ENCODE results near the gene ARSI. TPM values are rescaled to one million over a fixed set of nuclear protein-coding genes. Genes with fewer than 3 reads are reported as not detected.

Gene ARSI
- total RNA-seq, 1 donor from 2014 or later: 3.5 TPM

GRCh38 chr5:150278916-150279315 lies 23.8 kb downstream of the ARSI start:
- Histone ChIP-seq H3K27ac (no peak overlapping the region), H3K4me3 (no peak overlapping the region), H3K36me3 (no peaks in the 10 kb centered on the region), H3K27me3 (ENCODE audit: low read depth) (peaks cover 4% of the 10 kb centered on the region), H3K4me1 (no peaks in the 10 kb centered on the region), H3K9me3 (no peaks in the 10 kb centered on the region)
- no peak for TF ChIP-seq CTCF (IDR thresholded peaks at IDR 0.05)
- no peak for ATAC-seq
- no peak for DNase-seq
- intact Hi-C loops (cut with DNase I): no loop called here

DNA sequence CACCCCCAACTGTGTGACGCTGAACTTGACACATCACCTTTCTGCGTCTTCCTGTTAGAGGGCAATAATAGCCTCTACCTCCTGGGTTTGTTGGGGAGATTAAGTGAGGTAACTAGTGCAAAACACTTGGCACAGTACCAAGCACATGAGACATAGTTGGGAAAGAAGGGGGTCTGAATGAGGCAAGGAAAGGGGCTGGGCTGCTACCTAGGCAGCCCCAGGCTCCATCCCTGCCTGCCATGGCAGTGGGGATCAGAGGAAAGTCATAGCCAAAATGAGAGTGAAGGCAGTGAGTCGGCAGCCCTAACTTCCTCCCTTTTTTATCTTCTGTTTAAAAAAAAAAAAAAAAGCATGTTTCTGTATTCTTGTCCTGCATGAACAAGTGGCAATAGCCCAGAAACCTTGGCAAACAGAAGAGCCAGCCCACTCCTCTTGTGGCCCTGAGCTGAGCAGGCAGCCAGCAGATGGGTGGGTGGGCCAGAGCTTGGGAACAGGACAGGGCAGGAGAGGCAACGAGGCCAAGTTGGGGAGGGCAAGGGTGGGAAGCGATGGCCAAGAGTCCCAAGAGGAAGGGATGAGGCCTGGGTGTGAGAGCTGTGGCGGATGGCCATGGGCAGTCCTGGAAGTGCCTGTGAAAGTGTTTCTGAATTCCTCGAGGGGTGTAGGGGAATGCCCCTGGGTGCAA lies 24.5 kb downstream of the ARSI start:
- ATAC-seq: no peak
- Histone ChIP-seq H3K36me3 (no peaks in the 10 kb centered on the region), H3K4me1 (no peaks in the 10 kb centered on the region), H3K4me3 (no peak overlapping the region), H3K9me3 (no peaks in the 10 kb centered on the region), H3K27ac (no peak overlapping the region), H3K27me3 (ENCODE audit: low read depth) (peaks cover 4% of the 10 kb centered on the region)
- intact Hi-C loops (cut with DNase I): no loop called here
- DNase-seq: no peak
- TF ChIP-seq CTCF (IDR thresholded peaks at IDR 0.05): no peak

- ATAC-seq: no peak
- H3K36me3 ChIP-seq: no peaks in the 10 kb centered on the region
- intact Hi-C loops (cut with DNase I): no loop called here
- peaks cover 4% of the 10 kb centered on the region for H3K27me3 ChIP-seq (ENCODE audit: low read depth)
- TF ChIP-seq CTCF (IDR thresholded peaks at IDR 0.05): no peak
- no peak overlapping the region for H3K27ac ChIP-seq
- no peaks in the 10 kb centered on the region for H3K9me3 ChIP-seq
- H3K4me3 ChIP-seq: no peak overlapping the region
- no peak for DNase-seq
- H3K4me1 ChIP-seq: no peaks in the 10 kb centered on the region
These were observed 25.7 kb downstream of the ARSI start for GRCh38 chr5:150277043-150277442.

- no peak for DNase-seq
- Histone ChIP-seq H3K27me3 (ENCODE audit: low read depth) (peaks cover 4% of the 10 kb centered on the region), H3K4me3 (no peak overlapping the region), H3K4me1 (no peaks in the 10 kb centered on the region), H3K9me3 (no peaks in the 10 kb centered on the region), H3K27ac (no peak overlapping the region), H3K36me3 (no peaks in the 10 kb centered on the region)
- no peak for TF ChIP-seq CTCF (IDR thresholded peaks at IDR 0.05)
- no peak for ATAC-seq
- intact Hi-C loops (cut with DNase I): no loop called here
These were observed 27.9 kb downstream of the ARSI start for GRCh38 chr5:150274811-150275210.

DNA sequence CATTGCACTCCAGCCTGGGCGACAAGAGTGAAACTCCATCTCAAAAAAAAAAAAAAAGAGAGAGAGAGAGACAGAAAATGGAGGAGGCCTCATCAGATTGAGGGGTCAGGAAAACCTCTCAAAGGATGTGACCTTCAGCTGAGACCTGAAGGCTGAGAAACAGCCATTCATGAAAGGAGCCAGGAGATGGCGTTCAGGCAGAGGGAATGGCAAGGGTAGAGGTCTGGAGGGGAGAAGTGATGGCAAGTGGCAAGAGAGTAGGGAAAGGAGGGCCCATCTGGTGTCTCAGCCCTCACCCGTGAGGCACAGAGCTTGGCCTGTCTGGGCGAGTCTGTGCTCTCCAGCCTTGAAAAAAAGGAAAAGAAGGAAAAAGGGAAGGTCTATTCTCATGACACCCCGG lies 30.2 kb downstream of the ARSI start:
- DNase-seq: no peak
- TF ChIP-seq CTCF (IDR thresholded peaks at IDR 0.05): no peak
- intact Hi-C loops (cut with DNase I): no loop called here
- Histone ChIP-seq H3K27ac (no peak overlapping the region), H3K9me3 (no peaks in the 10 kb centered on the region), H3K27me3 (ENCODE audit: low read depth) (peaks cover 4% of the 10 kb centered on the region), H3K4me1 (no peaks in the 10 kb centered on the region), H3K36me3 (no peaks in the 10 kb centered on the region), H3K4me3 (no peak overlapping the region)
- peak in 1 of 2 donors; percentile 16 for ATAC-seq
